Measurements from ENCODE around the gene NUP214. TPM values are rescaled to one million over a fixed set of nuclear protein-coding genes. Genes with fewer than 3 reads are reported as not detected.

The NUP214 gene
- total RNA-seq, 1 donor: 16.4 TPM

DNA sequence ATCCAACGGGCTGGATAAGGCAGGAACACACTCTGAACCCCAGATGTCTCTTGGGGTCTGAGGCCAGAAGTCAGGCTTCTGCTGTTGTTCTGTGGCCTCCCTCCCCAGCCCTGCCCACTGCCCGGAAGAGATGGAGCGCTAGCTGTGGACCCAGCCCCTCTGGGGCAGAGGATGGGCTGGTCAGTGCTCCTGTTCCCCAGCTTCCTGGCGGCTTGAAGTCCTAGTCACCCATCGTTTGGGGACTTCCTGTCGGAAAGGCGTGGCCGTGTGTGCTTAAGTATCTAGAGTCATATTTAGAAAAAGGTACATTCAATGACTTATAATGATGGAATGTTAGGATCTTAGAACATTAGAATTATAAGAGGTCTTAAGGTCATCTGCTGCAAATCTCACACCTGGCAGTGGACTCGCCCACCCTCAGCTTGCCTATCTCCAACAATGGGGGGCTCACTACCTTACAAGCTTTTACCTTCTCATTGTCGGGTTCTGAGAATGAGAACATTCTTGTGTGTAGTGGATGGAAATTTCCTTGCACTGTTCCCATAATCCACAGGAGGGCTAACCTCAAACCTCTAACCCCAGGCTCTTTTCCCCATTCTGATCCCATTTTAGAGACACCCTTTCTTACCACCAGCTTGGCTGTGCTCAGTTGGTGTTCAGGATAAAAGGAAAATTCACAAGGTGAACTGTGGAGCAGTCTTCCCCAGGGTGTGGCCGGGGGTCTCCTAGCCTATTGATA, 42.4 kb upstream of the NUP214 start:
- no peak for DNase-seq (ENCODE audit: low read depth)
- no peak overlapping the region for H3K4me3 ChIP-seq (ENCODE audit: low read depth, low read length)
- TF ChIP-seq, protein P1, sequence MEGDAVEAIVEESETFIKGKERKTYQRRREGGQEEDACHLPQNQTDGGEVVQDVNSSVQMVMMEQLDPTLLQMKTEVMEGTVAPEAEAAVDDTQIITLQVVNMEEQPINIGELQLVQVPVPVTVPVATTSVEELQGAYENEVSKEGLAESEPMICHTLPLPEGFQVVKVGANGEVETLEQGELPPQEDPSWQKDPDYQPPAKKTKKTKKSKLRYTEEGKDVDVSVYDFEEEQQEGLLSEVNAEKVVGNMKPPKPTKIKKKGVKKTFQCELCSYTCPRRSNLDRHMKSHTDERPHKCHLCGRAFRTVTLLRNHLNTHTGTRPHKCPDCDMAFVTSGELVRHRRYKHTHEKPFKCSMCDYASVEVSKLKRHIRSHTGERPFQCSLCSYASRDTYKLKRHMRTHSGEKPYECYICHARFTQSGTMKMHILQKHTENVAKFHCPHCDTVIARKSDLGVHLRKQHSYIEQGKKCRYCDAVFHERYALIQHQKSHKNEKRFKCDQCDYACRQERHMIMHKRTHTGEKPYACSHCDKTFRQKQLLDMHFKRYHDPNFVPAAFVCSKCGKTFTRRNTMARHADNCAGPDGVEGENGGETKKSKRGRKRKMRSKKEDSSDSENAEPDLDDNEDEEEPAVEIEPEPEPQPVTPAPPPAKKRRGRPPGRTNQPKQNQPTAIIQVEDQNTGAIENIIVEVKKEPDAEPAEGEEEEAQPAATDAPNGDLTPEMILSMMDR (IDR thresholded peaks at IDR 0.05; ENCODE audit: insufficient read depth, low read depth, low read length): no peak

DNA sequence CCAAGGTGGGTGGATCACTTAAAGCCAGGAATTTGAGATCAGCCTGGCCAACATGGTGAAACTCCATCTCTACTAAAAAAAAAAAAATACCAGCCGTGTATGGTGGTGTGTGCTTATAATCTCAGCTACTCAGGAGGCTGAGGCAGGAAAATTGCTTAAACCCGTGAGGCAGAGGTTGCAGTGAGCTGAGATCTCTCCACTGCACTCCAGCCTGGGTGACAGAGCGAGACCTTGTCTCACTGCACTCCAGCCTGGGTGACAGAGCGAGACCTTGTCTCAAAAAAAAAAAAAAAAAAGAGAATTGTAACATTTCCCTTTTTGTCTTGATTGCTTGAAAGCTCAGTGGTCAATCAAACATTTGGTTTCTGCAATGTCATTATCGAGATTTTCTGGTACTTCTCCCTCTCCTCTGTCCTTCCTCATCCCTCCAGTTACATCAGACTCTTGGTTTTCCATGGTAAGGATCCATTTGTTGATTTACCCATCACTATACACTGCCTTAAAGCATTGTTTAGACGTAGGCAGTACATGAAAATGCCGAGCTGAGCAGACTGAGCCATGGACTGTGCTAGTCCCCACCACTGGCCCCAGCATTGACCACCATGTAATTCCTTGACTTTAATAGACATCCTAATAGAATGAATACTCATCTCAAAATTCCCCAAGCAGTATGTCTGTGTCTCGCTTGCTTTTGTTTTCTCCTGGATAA, 40.6 kb upstream of the NUP214 start:
- DNase-seq (ENCODE audit: low read depth): no peak
- TF ChIP-seq, protein P1 (IDR thresholded peaks at IDR 0.05; ENCODE audit: insufficient read depth, low read depth, low read length): no peak
- H3K4me3 ChIP-seq (ENCODE audit: low read depth, low read length): no peak overlapping the region

DNA sequence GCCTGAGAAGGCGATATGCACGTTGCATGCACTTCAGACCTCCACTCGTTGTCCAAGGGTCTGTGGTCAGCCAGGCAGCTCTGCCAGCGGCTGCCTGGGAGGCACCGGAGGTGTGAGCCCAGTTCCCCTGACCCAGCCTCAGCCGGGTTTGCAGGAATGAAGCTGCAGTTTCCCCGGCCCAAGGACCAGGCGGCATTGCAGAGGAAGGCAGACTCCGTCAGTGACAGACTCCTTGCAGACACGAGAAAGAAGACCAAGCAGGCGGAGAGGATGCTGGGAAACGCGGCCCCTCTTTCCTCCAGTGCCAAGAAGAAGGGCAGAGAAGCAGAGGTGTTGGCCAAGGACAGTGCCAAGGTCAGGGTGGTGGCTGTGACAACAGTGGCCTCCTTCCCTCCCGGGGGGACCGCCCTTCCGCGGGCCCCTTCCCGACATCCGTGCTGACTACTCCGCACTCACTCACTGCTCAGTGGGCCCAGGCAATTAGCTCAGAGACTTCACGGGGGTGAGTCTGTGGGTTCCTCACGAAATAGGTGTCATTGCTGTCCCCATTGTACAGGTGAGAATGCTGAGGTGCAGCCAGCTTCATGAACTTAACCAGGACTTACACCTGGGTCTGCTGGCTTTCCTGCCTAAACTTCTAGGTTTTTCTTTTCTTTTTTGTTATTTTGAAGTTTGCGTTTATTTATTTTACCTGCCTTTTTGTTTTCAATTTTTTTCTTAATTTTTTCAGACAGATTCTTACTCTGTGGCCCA, 39.8 kb upstream of the NUP214 start:
- no peak for DNase-seq (ENCODE audit: low read depth)
- TF ChIP-seq, protein P1 (IDR thresholded peaks at IDR 0.05; ENCODE audit: insufficient read depth, low read depth, low read length): no peak
- no peak overlapping the region for H3K4me3 ChIP-seq (ENCODE audit: low read depth, low read length)

DNA sequence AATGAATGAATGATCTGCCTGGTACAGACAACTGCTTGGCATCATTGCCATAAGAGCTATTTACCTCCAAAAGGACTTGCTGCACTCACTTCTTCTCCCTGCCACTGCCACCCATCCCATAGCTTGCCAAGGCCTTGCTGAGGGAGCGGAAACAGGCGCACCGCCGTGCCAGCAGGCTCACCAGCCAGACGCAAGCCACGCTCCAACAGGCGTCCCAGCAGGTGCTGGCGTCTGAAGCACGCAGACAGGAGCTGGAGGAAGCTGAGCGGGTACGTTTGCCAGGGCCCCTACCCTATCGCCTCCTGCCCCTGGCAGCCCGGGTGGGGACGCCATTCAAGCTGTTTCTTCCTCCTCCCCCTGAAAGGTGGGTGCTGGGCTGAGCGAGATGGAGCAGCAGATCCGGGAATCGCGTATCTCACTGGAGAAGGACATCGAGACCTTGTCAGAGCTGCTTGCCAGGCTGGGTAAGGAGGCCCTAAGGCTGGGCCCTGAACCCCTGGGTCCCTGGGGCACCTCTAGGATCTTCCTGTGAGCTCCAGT, 38.0 kb upstream of the NUP214 start:
- DNase-seq (ENCODE audit: low read depth): no peak
- TF ChIP-seq, protein P1 (IDR thresholded peaks at IDR 0.05; ENCODE audit: insufficient read depth, low read depth, low read length): no peak

DNA sequence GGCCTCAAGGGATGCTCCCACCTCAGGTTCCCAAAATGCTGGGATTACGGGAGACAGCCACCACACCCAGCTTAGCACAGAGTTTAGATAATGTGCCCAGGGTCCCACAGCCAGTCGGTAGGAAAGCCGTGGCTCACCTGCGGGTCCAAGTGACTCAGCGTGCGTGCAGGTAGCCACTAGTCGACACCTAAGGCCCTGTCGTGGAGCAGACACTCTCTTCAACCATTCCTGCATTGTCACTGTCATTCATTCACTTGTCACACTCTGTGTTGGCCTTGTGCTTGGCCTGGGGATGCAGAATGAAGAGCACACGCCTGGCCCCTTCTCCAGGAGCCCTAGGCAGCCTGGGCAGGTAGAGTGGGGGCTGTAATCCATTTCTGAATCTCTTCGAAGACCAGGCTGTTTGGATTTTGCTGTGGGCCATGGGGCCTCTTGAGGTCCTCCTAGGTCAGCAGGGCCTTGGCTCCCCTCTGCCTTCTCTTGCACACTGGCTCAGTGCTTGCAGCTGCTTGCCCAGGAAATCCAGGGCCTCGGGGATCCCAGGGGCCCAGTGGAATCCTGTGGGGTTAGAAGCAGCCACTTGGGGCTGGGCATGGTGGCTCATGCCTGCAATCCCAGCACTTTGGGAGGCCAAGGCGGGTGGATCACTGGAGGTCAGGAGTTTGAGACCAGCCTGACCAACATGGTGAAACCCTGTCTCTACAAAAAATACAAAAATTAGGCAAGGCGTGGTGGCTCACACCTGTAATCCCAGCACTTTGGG, 35.2 kb upstream of the NUP214 start:
- TF ChIP-seq, protein P1 (IDR thresholded peaks at IDR 0.05; ENCODE audit: insufficient read depth, low read depth, low read length): no peak
- no peak overlapping the region for H3K4me3 ChIP-seq (ENCODE audit: low read depth, low read length)

More for the DNA sequence above, 38.0 kb upstream of the NUP214 start:
- H3K4me3 ChIP-seq (ENCODE audit: low read depth, low read length): no peak overlapping the region

More for the DNA sequence above, 35.2 kb upstream of the NUP214 start:
- DNase-seq (ENCODE audit: low read depth): no peak
